Measurements from ENCODE around the gene PCAT6.
"Not testable (repeated sequence)": the region's sequence is repeated elsewhere in the genome, so short reads cannot be mapped to it uniquely, and the experiment has no call there.

The PCAT6 gene

DNA sequence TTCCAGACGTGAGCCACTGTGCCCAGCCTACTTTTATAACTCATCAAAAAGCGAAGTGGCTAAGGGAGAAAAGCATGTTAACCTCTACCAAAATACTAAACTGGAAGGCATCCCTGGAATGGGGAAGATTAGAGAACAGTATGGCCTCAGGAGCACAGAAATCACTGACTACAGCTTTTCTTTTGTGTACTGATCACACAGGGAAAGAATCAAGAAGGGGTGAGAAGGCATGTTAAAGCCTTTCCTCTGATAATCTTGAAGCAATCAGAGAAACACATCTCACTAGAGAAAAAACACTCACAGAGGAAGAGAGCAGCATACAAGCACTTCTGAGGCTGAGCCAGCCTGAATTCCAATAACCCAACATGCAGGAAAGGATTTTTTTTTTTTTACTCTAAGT, 10.7 kb downstream of the PCAT6 start:
- H3K9me3 Mint-ChIP-seq: no peaks in the 10 kb centered on the region
- DNase-seq (no peak), ATAC-seq (no peak)
- H3K27me3 Mint-ChIP-seq: peaks cover 30% of the 10 kb centered on the region
- no peak overlapping the region for H3K27ac Mint-ChIP-seq
- H3K4me3 Mint-ChIP-seq: no peak overlapping the region
- H3K4me1 Mint-ChIP-seq: no peaks in the 10 kb centered on the region

DNA sequence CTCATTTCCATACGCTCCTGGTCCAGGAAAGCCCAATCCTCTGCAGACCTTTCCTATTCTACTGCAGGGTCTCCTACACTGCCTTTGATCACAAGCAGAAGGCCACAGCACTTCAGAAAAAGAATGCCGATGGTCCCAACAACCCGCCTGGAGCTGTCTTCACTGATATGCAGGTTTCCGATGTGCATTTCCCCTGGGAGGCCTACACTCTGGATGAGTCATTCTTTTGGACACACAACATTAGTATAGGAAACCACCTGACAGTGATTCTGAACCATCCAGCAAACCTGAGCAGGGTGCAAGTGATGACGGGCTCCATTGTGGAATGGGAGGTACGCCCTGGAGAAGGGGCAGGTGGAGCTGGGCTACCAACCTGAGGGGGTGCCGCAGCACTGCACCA, 15.0 kb downstream of the PCAT6 start:
- H3K9me3 Mint-ChIP-seq: no peaks in the 10 kb centered on the region
- no peaks in the 10 kb centered on the region for H3K4me1 Mint-ChIP-seq
- peaks cover 13% of the 10 kb centered on the region for H3K27me3 Mint-ChIP-seq
- DNase-seq (no peak), ATAC-seq (no peak)
- no peak overlapping the region for H3K27ac Mint-ChIP-seq
- no peak overlapping the region for H3K4me3 Mint-ChIP-seq

DNA sequence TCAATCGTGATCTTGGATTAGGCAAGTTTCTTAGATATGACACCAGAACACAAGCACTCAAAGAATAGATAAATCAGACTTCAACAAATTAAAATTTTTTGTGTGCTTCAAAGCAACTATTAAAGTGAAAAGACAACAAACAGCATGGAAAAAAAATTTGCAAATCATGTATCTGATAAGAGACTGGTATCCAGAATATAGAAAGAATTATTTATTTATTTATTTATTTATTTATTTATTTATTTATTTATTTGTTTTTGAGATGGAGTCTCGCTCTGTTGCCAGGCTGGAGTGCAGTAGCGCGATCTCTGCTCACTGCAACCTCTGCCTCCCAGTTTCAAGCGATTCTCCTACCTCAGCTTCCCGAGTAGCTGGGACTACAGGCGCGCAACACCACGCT, 18.5 kb downstream of the PCAT6 start:
- peaks cover 16% of the 10 kb centered on the region for H3K4me1 Mint-ChIP-seq
- H3K27me3 Mint-ChIP-seq: peaks cover 13% of the 10 kb centered on the region
- not testable (repeated sequence) for ATAC-seq, H3K4me3 Mint-ChIP-seq, H3K9me3 Mint-ChIP-seq, DNase-seq, H3K27ac Mint-ChIP-seq

DNA sequence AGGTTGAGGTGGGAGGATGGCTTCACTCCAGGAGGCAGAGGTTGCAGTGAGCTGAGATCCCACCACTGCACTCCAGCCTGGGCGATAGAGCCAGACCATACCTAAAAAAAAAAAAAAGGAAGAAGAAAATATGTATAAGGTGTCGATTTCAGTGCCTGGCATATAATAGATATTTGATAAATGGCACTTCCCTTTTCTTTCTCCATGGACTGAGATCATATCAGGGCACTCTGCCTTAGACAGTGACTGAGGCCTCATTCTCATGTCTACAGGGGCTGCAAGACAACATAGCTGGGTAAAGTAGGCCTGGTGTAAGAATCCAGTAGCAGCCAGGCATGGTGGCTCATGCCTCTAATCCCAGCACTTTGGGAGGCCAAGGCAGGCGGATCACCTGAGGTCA, 21.2 kb downstream of the PCAT6 start:
- H3K4me1 Mint-ChIP-seq: peaks cover 43% of the 10 kb centered on the region
- ATAC-seq: no peak
- H3K27ac Mint-ChIP-seq: peak overlapping the region in 1 of 2 donors; percentile 68
- no peak overlapping the region for H3K4me3 Mint-ChIP-seq
- DNase-seq: no peak
- no peaks in the 10 kb centered on the region for H3K27me3 Mint-ChIP-seq
- H3K9me3 Mint-ChIP-seq: no peaks in the 10 kb centered on the region

DNA sequence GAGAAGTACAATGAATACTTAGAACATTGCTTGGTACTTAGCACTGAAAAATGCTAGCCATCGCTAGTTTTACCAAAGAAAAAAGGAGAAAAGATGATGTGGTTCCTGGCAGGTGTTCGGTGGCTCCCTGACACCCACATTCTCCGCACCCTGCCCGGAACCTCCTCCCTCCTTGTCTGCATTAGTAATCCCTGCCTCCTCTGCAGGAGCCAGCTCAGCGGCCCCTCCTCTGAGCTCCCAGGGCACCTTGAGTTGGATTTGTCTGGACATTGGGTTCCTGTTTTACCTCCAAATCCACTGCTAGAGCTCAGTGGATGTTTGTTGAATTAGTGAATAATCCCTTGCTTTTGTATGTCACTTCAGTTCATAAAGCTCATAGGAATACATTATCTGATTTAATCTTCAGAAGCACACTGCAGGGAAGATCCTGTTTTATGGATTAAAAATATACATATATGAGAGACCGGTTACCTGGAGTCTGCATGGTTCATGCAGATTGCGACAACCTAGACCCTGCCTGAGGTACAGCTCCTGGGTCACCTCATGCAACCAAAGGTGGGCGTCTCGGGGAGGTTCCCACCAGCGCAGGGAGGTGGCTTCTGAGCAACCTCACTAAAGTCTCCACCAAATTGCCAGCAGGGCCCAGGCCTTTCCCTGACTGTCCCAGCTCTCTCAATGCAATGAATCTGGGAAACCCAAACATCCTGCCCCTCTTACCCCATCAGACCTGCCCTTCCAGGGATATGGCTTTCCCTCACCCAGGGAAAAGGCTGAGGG, 24.2 kb downstream of the PCAT6 start:
- peak; percentile 62 for ATAC-seq
- no peaks in the 10 kb centered on the region for H3K9me3 Mint-ChIP-seq
- H3K4me3 Mint-ChIP-seq: peak overlapping the region; percentile 45 to 56
- peaks cover 13% of the 10 kb centered on the region for H3K27me3 Mint-ChIP-seq
- H3K27ac Mint-ChIP-seq: no peak overlapping the region
- H3K4me1 Mint-ChIP-seq: peaks cover 54% of the 10 kb centered on the region
- no peak for DNase-seq

DNA sequence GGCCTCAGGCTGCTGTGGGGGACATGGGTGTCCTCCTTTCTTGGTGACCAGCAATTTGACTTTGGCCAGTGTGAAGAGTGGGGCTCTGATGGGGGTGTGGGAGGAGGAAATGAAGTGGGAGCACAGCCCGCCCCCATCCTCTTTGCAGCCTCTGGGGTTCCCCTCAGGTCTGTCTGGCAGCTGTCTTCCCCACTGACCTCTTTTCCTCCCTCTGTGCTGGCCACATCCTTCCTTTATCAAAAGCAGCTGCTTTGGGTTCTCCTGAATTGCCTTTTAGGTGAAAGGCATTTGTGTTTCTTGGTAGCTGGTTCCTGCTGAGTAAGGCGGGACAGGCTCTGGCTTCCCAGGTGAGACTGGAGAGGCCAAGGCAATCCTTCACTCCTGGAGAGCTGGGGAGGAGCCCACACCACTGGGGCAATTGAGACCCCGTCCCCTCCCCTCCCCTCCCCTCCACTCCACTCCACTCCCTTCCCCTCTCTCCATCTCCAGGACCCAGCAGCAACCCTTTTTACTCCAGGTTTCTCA, 24.9 kb downstream of the PCAT6 start:
- DNase-seq (peak; percentile 5 to 34), ATAC-seq (peak; percentile 90)
- H3K4me1 Mint-ChIP-seq: peaks cover 54% of the 10 kb centered on the region
- peak overlapping the region; percentile 54 to 59 for H3K27ac Mint-ChIP-seq
- peaks cover 14% of the 10 kb centered on the region for H3K27me3 Mint-ChIP-seq
- H3K4me3 Mint-ChIP-seq: peak overlapping the region; percentile 56 to 62
- no peaks in the 10 kb centered on the region for H3K9me3 Mint-ChIP-seq

DNA sequence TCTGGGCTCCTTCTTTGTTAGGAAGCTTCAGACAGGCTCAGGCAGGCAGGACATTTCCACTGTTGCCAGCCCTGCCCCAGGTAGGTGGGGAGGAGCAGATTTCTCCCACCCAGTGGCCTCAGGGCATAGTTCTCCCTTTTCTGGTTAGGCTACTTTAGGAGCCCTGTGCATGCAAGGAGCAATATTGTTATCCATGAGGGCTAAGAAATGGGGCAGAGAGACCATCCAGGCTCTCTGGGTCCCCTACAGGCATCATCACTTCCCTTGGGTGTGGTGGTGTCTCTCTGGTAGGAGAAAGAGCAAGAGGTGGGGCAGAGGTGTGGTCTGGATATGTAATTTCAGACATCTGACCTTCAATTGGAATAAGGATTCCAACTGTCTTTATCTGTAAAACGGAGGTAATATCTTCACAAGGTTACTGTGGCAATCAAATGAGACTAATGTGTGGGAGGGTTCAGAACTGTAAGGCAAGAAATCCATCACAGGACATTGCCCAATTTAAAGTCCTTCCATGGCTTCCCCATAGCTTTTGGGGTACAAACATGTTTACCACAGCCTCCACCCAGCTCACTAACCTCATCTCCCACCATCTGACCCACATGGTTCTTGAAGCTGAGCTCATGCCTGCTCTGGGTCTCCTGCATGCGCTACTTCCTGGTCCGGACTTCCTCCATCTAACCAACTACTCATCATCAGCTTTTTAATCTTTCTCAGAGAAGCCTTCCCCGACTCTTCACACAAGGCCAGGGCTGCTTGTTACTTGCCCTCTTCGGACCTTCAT, 26.1 kb downstream of the PCAT6 start:
- H3K27ac Mint-ChIP-seq: peak overlapping the region in 1 of 2 donors; percentile 74
- no peaks in the 10 kb centered on the region for H3K9me3 Mint-ChIP-seq
- peaks cover 25% of the 10 kb centered on the region for H3K27me3 Mint-ChIP-seq
- ATAC-seq: no peak
- no peak for DNase-seq
- peak overlapping the region in 1 of 2 donors; percentile 54 for H3K4me3 Mint-ChIP-seq
- peaks cover 54% of the 10 kb centered on the region for H3K4me1 Mint-ChIP-seq

DNA sequence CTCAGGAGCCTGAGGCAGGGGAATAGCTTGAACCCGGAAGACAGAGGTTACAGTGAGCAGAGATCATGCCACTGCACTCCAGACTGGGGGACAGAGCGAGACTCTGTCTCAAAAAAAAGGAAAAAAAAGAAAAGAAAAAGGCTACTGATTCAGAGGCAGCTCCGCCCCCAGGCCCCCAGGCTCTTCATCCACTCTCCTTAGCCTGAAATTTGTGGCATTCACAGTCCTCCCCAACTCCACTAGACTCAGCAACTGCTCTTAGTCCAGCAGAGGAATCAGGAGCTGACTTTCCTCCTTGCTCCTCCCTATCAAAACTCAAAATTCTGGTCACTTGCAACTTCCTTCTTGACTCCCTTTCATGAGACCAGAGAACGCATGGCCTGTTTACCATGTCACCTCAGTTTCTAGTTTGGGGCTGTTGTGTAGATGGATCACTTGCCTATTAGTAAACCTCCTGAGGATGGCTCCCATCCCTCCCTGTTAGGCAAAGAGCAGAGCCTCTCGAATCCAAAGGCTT, 27.1 kb downstream of the PCAT6 start:
- Mint-ChIP-seq H3K27me3 (peaks cover 25% of the 10 kb centered on the region), H3K9me3 (no peaks in the 10 kb centered on the region), H3K4me3 (no peak overlapping the region), H3K27ac (peak overlapping the region in 1 of 2 donors; percentile 25), H3K4me1 (peaks cover 52% of the 10 kb centered on the region)
- DNase-seq: no peak
- ATAC-seq: no peak

DNA sequence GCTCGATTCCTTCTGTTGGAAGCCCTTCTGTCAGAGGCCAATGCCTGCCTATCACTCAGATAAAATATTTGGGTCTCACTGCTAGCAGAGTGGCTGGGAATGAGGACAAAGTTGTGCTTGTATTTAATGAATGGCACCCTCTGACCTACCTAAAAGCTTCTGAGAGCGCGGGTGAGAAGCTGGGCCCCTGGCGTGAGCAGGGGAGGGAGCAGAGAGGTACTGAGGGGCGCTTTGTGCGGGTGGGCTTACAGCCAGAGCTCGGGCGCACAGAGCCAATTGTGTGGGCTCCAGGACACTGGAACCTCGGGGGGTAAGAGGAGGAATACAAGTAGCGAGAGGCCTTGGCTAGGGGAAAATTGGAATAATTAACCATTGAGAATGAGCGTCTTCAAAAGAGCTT, 32.3 kb downstream of the PCAT6 start:
- DNase-seq (no peak), ATAC-seq (no peak)
- Mint-ChIP-seq H3K9me3 (no peaks in the 10 kb centered on the region), H3K27me3 (peaks cover 23% of the 10 kb centered on the region), H3K4me3 (no peak overlapping the region), H3K4me1 (peaks cover 4% of the 10 kb centered on the region), H3K27ac (peak overlapping the region in 1 of 2 donors; percentile 54)

DNA sequence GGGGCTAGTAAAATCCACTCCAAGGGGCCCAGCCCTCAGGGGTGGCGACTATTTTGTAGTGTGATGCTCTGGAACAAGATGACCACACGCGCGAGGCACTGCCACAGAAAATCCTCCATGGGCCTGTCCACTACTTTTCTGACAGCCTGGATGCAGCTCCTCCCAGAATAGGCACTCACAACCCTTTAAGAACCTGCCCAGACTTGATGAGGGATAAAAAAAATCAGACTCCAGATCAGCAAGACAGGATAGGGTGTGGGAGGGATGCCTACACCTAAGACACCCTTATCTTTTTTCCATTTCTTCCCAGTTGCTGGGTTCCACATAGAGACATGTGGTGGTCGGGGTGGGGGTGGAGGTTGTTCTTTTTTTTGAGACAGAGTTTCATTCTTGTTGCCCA, 33.5 kb downstream of the PCAT6 start:
- no peak for ATAC-seq
- H3K4me3 Mint-ChIP-seq: no peak overlapping the region
- peaks cover 7% of the 10 kb centered on the region for H3K4me1 Mint-ChIP-seq
- H3K9me3 Mint-ChIP-seq: no peaks in the 10 kb centered on the region
- DNase-seq: no peak
- peaks cover 20% of the 10 kb centered on the region for H3K27me3 Mint-ChIP-seq
- no peak overlapping the region for H3K27ac Mint-ChIP-seq

DNA sequence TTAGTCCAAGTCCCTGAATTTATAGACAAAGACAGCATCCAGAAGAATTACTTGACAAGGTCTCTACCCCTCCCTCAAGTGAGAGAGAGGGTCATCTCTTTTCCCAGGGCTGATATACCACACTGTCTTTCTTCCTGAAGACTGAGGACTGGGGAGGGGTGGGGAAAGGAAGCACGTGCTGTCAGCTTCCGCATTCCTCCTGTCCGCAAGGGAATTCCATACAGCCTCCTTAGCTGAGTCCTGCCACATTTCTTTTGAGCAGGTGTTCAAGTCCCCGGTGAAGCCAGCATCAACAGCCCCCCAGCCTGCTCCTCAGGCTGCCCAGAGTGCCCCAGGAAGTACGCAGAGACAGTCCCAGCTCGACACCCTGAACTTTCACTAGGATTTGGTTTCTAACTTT, 34.2 kb downstream of the PCAT6 start:
- DNase-seq (no peak), ATAC-seq (no peak)
- Mint-ChIP-seq H3K27me3 (peaks cover 20% of the 10 kb centered on the region), H3K4me1 (peaks cover 7% of the 10 kb centered on the region), H3K27ac (no peak overlapping the region), H3K4me3 (no peak overlapping the region), H3K9me3 (no peaks in the 10 kb centered on the region)

DNA sequence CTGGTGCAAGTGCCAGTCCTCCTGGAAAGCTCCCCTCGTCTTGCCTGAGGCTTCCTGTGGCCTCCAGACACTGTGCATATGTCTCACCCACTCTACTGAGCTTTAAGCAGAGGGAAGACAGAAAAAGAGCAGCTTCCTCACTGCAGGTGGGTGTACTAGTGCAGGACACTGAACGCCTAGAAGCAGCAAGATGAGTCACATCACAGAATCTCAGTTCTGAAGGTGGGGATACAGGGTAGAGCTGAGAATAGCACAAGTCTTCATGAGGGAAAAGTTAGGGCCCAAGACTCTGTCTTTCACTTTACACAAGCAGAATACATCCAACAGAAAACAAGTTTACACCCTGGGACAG, 37.4 kb downstream of the PCAT6 start:
- peak; percentile 13 for ATAC-seq
- no peaks in the 10 kb centered on the region for H3K9me3 Mint-ChIP-seq
- H3K4me3 Mint-ChIP-seq: no peak overlapping the region
- peak overlapping the region; percentile 2 to 17 for H3K27ac Mint-ChIP-seq
- peaks cover 7% of the 10 kb centered on the region for H3K4me1 Mint-ChIP-seq
- peaks cover 8% of the 10 kb centered on the region for H3K27me3 Mint-ChIP-seq
- DNase-seq: no peak

DNA sequence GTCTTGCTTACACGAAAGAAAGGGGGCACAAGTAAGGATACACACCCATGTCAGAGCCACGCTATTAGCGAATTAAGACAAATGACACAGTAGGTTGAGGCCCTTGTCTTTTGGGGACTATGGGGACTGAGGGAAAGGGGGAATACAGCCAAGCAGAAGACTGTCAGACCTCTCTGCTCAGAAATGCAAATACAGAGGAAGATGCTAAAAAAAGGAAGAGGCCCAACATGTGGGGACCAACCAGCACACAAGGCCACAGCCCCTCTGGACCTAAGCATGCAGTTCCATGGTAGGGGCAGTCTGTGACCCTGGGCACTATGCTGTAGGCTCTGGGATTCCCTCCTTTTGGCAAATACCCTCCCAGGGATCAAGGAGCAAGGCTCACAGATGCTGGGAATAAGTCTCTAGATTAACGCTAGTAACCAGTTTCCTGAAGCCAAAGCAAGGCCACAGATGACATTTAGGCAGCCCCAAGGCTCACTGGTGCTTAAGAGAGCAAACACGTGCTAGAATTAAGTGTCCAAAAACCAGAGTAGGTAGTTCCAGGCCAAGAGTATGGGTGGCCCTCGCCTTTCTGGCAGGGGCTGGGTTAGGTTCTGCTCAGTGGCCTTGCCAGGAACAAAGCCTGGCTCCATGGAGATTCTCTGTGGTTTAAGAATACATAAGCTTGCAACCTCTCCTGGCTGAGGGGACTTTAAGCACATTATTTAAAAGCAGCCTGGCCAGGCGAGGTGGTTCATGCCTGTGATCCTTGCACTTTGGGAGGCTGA, 40.0 kb downstream of the PCAT6 start:
- DNase-seq (no peak), ATAC-seq (no peak)
- Mint-ChIP-seq H3K4me1 (peaks cover 7% of the 10 kb centered on the region), H3K4me3 (no peak overlapping the region), H3K9me3 (no peaks in the 10 kb centered on the region), H3K27me3 (peaks cover 3% of the 10 kb centered on the region), H3K27ac (no peak overlapping the region)

DNA sequence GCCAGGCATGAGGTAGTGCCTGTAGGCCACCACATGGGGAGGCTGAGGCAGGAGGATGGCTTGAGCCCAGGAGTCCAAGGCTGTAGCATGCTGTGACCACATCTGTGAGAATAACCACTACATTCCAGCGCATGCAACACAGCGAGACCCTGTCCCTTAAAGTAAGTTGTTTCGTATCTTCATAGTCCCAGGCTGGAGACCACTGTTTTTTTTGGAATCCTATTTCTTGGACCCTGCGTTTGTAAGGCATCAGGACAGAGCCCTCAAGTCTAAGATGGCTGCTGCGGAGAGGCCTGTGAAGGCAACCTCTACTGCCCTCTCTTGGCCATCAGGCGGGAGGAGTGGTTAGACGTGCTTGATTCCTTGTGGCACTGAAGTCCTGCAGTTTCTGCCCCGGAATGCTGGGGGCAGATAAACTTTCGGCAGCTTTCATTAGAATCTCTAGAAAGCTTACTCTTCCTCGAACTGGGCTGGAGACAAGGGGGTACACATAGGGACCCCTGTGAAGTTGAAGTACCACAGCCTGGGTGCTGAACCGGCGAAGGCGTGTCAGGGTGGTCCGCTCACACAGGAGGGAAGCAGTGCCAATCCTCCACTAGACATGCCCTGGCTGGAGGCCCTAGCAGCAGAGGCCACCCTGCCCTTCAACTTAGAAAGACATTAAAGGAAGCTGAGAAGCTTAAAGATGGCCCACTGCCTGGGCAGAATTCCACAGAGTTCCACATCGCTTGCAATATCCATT, 41.6 kb downstream of the PCAT6 start:
- H3K9me3 Mint-ChIP-seq: no peaks in the 10 kb centered on the region
- DNase-seq (peak; percentile 46 to 57), ATAC-seq (peak; percentile 90)
- peaks cover 7% of the 10 kb centered on the region for H3K4me1 Mint-ChIP-seq
- no peak overlapping the region for H3K4me3 Mint-ChIP-seq
- no peak overlapping the region for H3K27ac Mint-ChIP-seq
- peaks cover 4% of the 10 kb centered on the region for H3K27me3 Mint-ChIP-seq

DNA sequence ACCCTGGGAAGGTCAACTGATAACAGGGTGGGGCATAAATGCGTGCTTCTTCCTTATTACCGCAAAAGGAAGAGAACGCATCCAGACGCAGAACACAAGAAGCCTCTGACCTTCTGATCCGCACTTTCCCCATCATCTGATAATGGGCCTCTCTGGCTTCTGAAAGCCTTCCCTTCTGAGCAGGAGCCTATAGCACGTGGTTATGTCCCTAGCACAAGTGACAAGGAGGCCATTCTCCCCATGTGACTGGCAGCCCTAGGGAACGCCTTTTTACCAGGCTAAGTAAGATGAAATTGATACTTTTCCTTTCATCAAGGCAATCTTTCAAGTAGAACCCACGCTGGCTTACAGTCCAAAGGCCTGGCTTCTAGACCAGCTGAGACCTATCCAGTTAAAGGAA, 44.0 kb downstream of the PCAT6 start:
- ATAC-seq (no peak), DNase-seq (no peak)
- H3K27ac Mint-ChIP-seq: no peak overlapping the region
- peaks cover 29% of the 10 kb centered on the region for H3K27me3 Mint-ChIP-seq
- H3K9me3 Mint-ChIP-seq: no peaks in the 10 kb centered on the region
- H3K4me1 Mint-ChIP-seq: no peaks in the 10 kb centered on the region
- H3K4me3 Mint-ChIP-seq: no peak overlapping the region

Data from stimulated activated naive CD8-positive, alpha-beta T cell treated with anti-CD3 and anti-CD28 coated beads, Interleukin-15, amount 100 ng/mL, for 72 hours (primary cell).